Stimulated activated CD8-positive, alpha-beta memory T cell treated with anti-CD3 and anti-CD28 coated beads, Interleukin-15, amount 100 ng/mL, for 24 hours (primary cell): ENCODE measurements around the gene SGPP1.
A peak's percentile ranks its signal among the peaks of the same experiment; 100 is the strongest.
"Not testable (repeated sequence)": the region's sequence is repeated elsewhere in the genome, so short reads cannot be mapped to it uniquely, and the experiment has no call there.

Source experiments
- DNase-seq: peaks from one replicate; pipeline ENCODE4 v3.0.0-alpha.2; 2020; ENCODE audit warnings: low read depth

SGPP1 gene

GRCh38 chr14:63672417-63673180 is 55.3 kb downstream of the SGPP1 start:
- DNase-seq: no peak

- no peak for DNase-seq
These were observed 55.9 kb downstream of the SGPP1 start for GRCh38 chr14:63671987-63672386.

DNA sequence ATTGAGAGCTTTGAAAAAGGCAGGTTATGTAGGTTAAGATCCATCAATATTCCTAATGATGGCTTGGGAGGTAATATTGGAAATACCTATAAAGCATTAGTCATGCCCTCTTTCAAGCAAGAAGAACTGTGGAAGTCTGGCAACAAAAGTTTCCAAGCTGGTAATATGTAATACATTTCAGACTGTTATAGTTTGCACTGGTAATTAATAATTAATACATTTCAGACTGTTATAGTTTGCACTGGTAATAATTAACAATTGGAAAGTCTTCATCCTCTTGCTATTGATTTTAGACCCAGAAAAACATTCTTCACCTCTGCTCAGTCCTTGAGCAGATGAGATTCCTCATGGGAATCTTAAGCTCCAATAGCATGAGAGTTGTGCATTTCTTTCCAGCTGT is 57.2 kb downstream of the SGPP1 start:
- no peak for DNase-seq

DNA sequence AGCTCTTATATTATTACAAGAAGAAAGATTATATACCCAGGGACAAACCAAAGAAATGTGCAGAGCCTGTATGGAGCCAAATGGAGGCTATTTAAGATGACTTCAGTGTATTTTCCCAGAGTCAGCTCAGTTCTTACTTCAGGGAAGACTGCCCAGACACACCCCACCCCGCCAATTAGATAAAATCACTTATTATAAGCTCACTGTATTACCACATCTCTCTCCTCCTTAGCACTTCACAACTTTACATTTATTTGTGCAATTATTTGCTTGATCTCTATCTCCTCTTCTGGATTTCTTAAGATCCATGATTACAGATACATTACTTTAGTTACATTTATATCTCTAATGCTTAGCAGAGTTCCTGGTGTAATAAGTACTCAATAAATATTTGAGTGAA is 61.5 kb downstream of the SGPP1 start:
- no peak for DNase-seq

DNA sequence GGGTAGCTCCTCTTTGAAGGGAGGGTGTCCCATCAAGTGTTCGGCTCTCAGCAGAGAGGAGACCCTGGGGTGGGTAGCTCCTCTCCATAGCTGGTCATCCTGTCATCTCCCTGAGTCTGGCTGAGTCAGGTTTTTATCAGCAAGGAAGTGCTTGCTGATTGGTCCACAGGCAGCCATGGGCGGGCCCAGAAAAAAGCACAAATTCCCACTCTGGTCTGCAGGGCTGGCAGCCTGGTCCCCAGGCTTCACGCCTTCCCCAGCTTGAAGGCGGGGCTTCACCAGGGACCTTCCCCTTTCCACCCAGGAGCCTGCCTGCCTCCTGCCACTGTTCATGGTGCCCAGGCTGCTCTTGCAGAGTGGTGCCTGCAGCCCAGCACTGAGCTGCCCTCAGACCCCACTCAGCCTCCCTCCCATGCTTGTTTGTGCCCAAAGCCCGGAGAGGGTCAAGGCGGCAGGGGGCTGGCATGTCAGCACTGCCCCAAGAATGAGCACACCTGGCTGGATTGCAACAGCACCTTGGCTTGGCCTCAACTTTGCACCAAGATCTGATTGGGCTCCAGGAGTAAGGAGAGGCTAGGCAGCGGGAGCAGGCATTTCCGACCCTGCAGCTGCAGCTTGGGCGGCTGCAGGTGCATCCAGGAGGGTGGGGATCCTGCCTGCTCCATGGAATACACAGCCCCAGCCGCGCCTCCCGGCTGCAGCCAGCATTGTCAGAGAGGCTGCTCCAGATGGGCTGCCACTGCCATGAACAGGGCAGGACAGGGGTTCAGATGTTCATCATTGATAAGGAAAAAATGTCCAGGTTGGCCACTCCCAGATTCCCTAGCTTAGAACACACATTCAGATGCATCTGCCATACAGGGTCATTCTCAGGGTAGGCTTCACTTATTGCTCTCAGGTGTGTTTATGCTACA is 64.2 kb downstream of the SGPP1 start:
- DNase-seq: no peak

DNA sequence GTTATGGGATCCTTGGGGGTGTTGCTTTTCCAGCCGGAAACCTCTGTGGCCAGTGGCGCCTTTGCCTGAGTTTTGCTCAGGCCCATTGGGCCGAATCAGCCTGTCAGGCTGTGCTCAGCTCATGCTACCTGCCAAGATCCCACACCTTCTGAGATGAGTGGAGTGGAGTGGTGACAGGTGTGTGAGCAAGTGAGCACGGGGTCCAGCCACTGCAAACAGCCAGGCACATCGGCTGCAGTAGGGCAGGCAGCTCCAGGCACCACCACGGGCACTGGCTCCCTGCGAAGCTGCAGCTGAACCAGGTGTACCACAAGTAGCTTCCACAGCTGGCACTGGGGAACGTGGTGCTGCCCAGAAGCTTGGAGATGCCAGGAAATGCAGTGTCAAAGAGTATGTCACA is 65.1 kb downstream of the SGPP1 start:
- DNase-seq: no peak

DNA sequence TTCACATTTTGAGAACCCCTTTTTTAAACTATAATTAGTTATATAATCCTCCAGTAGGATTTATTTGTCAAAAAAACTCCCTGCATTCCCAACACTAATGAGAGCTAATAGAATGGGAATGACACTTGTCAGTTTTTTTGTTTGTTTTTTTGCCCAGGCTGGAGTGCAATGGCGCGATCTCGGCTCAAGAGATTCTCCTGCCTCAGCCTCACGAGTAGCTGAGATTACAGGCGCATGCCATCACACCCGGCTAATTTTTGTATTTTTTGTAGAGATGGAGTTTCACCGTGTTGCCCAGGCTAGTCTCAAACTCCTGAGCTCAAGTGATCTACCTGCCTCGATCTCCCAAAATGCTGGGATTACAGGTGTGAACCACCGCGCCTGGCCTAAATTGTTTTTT is 66.0 kb downstream of the SGPP1 start:
- not testable (repeated sequence) for DNase-seq

- no peak for DNase-seq
These were observed 68.1 kb downstream of the SGPP1 start for GRCh38 chr14:63659726-63660125.

DNA sequence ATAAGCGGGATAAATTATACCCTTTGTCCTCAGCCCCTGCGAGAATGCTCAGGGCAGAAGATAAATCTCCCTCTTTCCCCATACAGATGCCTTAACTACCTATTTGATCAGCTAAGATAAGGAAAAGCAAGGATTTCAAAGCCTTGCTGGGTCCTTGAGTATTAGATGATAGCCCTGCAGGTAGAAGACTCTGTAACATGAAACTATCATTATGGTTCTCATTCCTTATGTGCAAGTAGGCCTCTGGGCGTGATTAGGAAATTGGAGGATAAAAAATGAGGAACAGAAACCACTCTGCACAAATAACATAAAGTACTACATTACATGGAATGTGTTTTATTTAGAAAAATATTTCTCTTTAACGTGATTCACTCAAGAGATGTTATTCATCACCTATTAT is 71.7 kb downstream of the SGPP1 start:
- no peak for DNase-seq

- DNase-seq: no peak
These were observed 72.9 kb downstream of the SGPP1 start for GRCh38 chr14:63654936-63655335.

DNA sequence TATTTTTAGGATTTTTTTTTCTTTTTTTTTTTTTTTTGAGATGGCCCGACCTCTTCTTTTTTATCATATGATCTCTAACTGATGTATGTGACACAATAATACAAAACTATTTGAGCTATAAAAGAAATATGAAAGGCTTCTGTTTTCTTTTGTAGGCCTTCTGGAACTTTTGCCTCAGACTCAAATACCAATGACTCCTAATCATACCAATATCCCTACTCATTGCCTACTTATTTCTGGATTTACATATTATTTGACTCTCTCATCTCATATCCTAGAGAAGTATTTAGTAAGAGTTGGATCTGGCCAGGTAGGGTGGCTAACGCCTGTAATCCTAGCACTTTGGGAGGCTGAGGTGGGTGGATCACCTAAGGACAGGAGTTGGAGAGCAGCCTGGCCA is 73.5 kb downstream of the SGPP1 start:
- DNase-seq: no peak

DNA sequence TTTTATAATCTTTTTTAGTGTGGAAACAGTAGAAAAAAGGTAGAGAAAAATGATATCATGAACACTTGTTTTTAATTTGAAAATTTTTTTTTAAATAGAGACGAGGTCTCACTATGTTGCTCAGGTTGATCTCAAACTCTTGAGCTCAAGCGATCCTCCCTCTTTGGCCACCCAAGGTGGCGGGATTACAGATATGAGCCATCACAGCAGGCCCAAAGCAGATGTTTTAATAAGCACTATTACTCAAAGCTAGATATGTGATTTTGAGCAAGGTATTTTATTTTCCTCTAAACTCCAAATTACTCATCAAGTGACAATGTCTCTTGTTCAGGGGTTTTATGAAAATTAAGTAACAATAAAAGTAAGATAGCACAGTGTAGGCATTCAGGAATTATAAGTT is 75.5 kb downstream of the SGPP1 start:
- no peak for DNase-seq

DNA sequence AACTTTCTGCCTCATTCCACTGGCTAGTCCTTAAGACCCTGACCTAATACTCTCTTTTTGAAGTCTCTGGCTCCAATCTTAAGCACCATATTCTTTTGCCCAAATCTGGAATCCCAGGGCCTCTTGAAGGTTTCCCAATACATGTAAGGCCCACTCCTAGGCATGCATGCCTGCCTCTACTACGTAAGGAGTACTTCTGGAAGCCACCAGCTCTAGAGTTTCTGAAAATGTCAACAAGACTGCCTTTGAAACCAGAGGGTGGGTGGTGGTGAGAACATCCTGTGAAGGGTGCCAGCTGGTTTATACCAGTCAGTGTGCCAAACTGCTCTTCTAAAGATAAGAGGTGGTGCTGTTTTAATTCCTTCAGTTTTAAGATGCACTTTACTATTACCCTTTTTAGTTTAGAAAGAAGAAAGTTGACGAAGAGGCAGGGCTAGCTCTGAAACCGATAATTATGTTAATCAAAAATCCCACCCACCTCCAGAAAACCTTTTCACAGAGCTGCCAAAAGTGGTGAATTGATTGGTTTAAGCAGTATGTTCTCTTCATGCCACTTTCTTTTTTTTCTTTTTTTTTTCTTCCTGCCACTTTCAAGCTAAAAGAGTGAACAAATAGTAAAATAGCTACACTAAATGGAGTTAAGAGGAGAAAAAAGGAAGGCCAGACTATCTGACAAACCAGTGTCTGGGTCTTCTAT is 77.5 kb downstream of the SGPP1 start:
- DNase-seq: no peak

GRCh38 chr14:63647696-63648410 is 80.0 kb downstream of the SGPP1 start:
- no peak for DNase-seq

GRCh38 chr14:63644741-63645140 is 83.1 kb downstream of the SGPP1 start:
- DNase-seq: no peak

DNA sequence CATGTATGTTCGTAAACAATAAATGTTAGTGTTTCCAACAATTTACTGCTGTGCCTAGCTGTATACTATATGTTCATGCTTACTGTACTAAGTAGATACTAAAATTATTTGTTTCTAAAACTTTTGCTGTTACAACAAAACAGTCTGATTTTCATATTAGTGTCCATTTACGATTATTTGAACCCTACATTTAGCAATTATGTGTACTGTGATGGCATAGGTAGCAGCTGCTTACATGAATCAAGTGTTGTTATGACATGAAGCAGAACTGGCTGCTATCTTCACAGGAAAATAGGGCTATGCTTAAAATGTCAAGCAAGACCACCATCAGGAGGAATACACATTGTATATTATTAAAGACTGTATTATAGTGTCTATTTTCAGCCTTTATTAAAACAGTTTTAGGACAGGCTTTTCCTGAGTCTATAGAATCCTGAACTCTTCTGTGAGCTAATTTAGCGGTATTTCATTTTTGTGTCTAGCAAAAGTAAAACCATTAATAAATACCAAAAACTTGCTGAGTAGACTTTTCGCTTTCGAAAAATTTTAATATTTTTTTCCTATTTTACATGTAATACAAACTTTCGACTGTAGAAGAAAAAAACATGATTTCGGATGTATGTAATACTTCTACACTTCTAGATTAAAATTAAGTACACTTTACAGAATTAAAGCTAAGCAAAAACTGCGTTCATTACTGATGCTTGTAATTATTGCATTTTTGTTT is 85.0 kb downstream of the SGPP1 start:
- no peak for DNase-seq

DNA sequence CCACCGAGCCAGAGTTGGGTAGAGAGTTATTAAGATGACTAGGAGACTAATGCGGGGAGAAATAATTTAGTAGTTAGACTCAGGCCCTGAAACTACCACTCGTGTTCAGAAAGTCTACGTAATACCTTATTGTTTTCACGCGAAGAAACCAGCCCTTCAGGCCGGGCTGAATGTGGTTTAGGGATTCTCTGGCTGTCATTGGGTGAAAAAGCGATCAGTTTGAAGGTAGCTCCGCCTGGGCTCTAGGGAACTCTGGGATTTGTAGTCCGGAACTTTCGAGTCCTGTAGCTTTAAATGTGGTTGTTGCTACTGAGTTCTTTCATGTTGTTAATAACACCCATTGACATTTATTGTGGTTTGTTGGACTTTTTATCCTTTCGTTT is 85.6 kb downstream of the SGPP1 start:
- DNase-seq: peak; percentile 26

- peak; percentile 77 for DNase-seq
These were observed 86.2 kb downstream of the SGPP1 start, which contains the start of gene WDR89 for GRCh38 chr14:63641473-63642228. TSS of gene WDR89 (minus strand) at chr14:63641871. CDS start at chr14:63599942, 41,929 bp downstream.

DNA sequence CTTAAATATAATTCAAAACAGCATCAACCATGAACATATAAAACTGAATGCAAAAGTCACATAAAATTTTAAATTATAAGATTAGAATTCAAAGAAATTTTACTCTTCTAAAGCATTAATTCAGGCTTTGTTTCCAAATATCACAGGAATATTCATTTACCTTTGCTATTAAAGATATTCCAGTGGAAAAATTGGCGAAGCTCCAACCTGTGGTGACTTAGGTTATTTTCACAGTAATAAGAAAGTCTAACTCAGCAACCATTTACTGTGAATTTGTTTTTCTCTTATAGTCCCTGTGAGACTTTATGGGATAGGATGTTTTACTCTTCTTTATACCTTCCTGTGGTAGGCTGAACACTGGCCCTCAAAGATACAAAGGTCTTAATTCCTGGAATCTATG is 89.4 kb downstream of the SGPP1 start:
- DNase-seq: no peak

GRCh38 chr14:63636094-63636635 is 91.7 kb downstream of the SGPP1 start:
- DNase-seq: not testable (repeated sequence)
